ENCODE measurements around the gene NFE2.
"Not testable (repeated sequence)": the region's sequence is repeated elsewhere in the genome, so short reads cannot be mapped to it uniquely, and the experiment has no call there.

The NFE2 gene

GRCh38 chr12:54312309-54312708, 11.5 kb upstream of the NFE2 start:
- DNase-seq; in situ Hi-C loops (cut with HindIII; ENCODE audit: low pct_ligation_motif_present, low pct_unique_long_range_greater_than_20kb, low sequenced_read_pairs): not testable (repeated sequence)

DNA sequence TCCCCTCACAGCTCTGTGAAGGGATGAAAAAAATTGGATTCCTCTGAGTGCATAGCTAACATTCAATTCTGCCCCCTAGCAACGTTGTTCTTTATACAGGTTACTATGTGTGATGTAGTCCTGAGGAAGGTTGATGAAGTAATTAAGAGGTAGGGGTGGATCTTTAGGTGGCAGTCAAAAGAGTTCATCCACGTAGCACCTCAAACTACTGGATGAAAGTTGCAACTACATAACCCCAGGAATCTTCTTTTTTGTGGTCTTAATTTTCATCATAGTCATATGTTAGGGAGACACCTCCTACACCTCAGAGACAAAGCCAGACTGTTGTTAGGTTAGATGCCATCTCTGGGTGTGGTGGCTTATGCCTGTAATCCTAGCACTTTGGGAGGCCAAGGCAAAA, 10.2 kb upstream of the NFE2 start:
- no peak for DNase-seq
- in situ Hi-C loops (cut with HindIII; ENCODE audit: low pct_ligation_motif_present, low pct_unique_long_range_greater_than_20kb, low sequenced_read_pairs) = no loop called here

DNA sequence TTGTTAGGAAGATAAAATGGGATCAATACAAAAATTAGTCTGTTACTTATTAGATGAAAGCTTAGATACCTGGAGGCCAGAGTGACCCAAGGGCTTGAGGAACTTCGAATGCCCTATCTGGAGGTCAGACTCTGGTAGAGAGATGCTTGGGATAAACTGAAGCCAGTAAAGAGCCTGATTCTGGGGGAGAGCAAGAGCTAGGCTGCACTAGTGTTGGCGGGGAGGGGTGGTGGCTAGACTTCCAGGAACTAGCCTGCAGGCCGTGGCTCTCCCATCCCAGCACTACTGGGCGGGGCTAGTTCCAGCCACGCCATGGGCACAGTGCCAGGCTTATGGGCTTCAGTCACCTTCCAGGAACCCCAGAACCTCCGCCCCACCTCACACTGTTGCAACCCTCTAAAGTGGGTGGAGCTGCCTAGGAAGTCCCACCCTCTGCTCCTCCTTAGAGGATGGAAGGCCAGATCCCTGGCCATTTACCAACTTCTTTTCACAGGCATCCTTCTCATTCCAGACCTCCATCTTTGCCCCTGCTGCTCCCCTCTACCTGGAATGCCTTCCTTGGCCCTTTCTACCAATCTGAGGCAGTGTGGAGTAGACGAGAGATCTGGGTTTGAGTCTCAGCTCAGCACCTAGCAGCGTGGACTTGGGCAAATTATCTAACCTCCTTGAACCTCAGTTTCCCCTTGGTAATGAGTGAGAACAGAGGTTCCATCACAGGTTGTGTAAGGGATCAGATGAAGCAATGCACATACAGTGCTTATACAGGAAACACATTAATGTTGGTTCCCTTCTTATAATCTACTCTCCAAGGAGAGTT, 6.3 kb upstream of the NFE2 start:
- DNase-seq = no peak
- in situ Hi-C loops (cut with HindIII; ENCODE audit: low pct_ligation_motif_present, low pct_unique_long_range_greater_than_20kb, low sequenced_read_pairs) = no loop called here

- DNase-seq = no peak
Measured at GRCh38 chr12:54304187-54304810, 3.5 kb upstream of the NFE2 start.

DNA sequence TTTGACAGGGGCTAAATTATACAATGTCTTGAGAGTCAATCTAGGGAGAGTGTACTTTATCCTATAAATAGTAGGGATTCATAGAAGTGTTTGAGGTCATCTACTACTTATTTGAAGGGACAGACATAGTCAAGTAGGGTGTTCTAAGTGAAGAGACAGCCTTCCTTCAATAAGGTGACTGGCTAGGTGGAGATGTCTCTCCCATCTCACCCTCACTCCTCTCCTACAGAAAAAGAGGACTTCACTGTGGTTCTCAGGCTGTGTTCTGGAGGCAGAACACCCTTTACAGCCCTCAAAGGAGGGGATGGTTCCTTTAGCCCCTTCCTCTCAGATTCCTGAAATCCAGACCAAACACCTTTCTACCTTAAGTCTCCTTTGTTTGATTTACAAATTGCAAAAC, 2.8 kb upstream of the NFE2 start:
- in situ Hi-C loops (cut with HindIII; ENCODE audit: low pct_ligation_motif_present, low pct_unique_long_range_greater_than_20kb, low sequenced_read_pairs) = no loop called here
- DNase-seq = no peak

More at GRCh38 chr12:54304187-54304810, 3.5 kb upstream of the NFE2 start:
- in situ Hi-C loops (cut with HindIII; ENCODE audit: low pct_ligation_motif_present, low pct_unique_long_range_greater_than_20kb, low sequenced_read_pairs) = no loop called here

- in situ Hi-C loops (cut with HindIII; ENCODE audit: low pct_ligation_motif_present, low pct_unique_long_range_greater_than_20kb, low sequenced_read_pairs) = no loop called here
- no peak for DNase-seq
Measured at GRCh38 chr12:54301428-54302048, 723 bp upstream of the NFE2 start.

DNA sequence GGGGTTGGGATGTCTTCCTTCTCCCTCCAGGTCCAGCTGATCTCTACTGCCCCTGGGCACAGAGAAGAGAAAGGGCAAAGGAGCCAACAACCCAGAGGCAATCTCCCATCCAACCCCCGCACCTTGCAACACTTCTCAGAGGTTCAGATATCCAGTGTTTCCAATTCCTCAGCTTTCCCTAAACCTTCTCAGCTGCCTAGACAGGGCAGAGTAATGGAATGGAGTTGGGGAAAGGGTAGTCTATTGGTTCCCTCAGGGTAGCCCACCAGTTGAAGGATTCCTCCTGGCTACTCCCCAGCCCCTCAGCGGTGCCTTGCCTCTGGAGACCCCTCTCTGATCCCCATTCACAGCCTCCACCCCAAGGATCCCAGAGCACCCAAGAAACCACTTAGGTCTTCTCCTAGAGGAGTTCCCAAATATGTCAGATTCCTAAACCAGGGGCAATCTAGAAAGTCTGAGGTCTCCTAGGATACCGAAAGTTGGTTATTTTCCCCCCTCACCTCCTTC, 537 bp downstream of the NFE2 start:
- in situ Hi-C loops (cut with HindIII; ENCODE audit: low pct_ligation_motif_present, low pct_unique_long_range_greater_than_20kb, low sequenced_read_pairs) = no loop called here

DNA sequence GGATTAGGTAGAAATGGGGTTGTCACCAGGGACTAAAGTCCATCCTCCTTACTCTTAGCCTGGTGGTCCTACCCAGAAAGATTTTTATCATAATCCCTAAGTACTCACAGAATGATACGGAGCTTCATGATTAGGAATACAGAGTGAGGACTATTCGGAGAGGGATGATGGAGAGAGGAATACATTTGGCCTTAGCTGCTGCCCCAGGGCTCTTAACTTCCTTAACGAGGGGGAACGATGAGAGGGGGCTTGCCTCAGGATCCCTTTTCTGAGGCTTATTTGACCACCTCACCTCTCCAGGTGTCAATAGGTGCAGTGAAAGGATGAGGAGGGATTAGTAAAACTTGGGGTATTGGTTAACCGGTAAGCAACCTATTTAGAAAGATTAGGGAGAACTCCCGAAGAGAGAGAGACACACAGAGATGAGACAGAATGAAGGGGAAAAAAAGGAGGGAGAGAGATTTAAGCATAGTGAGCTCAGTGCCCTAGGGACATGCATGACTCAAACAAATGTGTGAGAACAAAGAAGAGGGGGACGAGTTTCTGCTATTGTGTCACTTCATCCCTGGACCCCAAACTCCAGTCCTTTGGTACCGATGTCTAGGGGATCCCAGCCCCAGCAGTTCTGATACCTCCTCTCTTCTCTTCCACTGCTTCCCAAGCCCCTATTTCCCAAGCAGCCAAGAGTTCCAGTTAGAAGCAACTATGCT, 1.1 kb downstream of the NFE2 start:
- DNase-seq = no peak
- in situ Hi-C loops (cut with HindIII; ENCODE audit: low pct_ligation_motif_present, low pct_unique_long_range_greater_than_20kb, low sequenced_read_pairs) = no loop called here

More for the DNA sequence above, 537 bp downstream of the NFE2 start:
- no peak for DNase-seq

- in situ Hi-C loops (cut with HindIII; ENCODE audit: low pct_ligation_motif_present, low pct_unique_long_range_greater_than_20kb, low sequenced_read_pairs) = no loop called here
- DNase-seq = no peak
Measured at GRCh38 chr12:54298904-54299303, 1.9 kb downstream of the NFE2 start.

DNA sequence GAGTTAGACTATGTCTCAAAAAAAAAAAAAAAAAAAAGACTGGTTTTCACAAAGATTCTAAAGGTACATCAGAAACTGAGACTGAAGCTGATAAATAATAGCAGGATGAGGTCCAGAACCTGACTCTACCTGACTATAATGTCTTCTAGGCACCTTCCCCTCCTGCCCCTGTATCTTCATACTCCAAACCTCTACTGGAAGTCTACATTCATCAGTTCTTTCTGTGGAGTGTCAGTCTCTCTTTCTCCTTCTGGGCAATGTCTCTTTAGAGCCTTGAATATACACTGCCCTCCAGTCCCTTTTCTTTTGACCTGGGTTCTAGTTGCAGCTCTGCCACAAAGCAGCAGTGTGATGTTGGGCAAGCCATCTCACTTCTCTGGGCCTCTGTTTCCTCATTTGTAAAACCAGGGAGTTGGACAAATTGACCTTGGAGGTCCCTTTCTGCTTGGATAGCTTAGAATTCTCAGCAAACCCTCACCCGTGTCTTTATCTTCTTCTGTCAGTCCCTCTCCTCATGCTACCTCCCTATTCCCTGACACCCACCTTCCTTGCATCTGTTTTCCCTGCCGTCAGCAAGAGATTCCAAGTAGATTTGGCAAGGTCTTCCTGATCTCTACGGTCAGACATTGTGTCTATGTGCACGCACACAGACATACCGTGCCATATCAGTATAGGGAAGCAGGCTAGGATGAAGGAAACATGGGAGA, 4.3 kb downstream of the NFE2 start:
- DNase-seq = no peak
- in situ Hi-C loops (cut with HindIII; ENCODE audit: low pct_ligation_motif_present, low pct_unique_long_range_greater_than_20kb, low sequenced_read_pairs) = no loop called here

GRCh38 chr12:54294953-54295566, 5.8 kb downstream of the NFE2 start:
- in situ Hi-C loops (cut with HindIII; ENCODE audit: low pct_ligation_motif_present, low pct_unique_long_range_greater_than_20kb, low sequenced_read_pairs) = no loop called here
- no peak for DNase-seq

- DNase-seq = peak; percentile 57
- in situ Hi-C loops (cut with HindIII; ENCODE audit: low pct_ligation_motif_present, low pct_unique_long_range_greater_than_20kb, low sequenced_read_pairs) = no loop called here
Measured at GRCh38 chr12:54294152-54294952, 6.5 kb downstream of the NFE2 start.

- no peak for DNase-seq
- in situ Hi-C loops (cut with HindIII; ENCODE audit: low pct_ligation_motif_present, low pct_unique_long_range_greater_than_20kb, low sequenced_read_pairs) = no loop called here
Measured at GRCh38 chr12:54292931-54293241, 7.9 kb downstream of the NFE2 start.

DNA sequence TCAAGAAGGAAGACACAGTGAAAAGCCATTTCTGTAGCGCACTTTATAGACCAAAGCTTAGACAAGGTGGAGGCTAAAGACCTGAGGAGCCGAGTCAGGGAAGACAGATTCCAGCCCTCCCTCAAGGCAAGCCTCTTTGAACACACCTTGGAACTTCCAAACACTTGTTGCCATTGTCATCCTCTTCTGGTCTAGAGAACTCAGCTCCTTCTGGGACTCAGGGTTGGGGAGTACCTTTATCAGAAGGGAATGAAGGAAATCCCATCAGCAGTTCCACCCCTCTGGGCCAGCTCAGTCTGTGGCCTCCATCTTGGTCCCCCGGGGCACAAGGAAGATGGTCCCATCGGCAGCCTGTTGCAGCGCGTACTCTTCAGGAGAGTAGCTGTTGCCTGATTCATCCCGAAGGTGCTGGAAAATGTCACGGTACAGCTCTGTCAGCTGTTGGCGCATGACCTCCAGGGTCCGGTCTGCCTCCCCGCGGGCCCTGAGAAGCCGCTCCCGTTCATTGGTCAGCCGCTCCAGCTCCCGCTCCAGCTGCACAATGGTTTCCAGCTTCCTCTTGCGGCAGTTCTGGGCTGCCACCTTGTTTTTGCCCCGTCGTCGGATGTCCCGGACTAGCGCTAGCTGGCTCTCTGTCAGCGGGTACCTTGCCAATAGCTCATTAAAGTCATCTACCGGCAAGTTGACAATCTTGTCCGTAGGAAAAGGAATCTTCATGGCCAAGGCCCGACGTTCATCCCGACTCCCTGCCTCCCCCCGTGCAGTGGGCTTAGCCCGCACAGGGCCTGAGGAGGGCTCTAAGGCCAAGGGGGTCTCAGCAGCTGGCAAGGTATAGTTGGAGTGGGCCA, 8.5 kb downstream of the NFE2 start:
- DNase-seq = no peak
- in situ Hi-C loops (cut with HindIII; ENCODE audit: low pct_ligation_motif_present, low pct_unique_long_range_greater_than_20kb, low sequenced_read_pairs) = no loop called here

- in situ Hi-C loops (cut with HindIII; ENCODE audit: low pct_ligation_motif_present, low pct_unique_long_range_greater_than_20kb, low sequenced_read_pairs) = no loop called here
- no peak for DNase-seq
Measured at GRCh38 chr12:54287261-54288157, 13.3 kb downstream of the NFE2 start.

Data from ACHN (cell line).